Activated CD4-positive, alpha-beta T cell treated with anti-CD3 and anti-CD28 coated beads, Interleukin-2, amount 50 U/mL, for 48 hours (primary cell): ENCODE data around the gene PCBP4.
A peak's percentile ranks its signal among the peaks of the same experiment; 100 is the strongest.

Experiments
- DNase-seq, 2 experiments: peaks; one replicate each; pipeline ENCODE4 v3.0.0-alpha.2; 2020

PCBP4 gene

DNA sequence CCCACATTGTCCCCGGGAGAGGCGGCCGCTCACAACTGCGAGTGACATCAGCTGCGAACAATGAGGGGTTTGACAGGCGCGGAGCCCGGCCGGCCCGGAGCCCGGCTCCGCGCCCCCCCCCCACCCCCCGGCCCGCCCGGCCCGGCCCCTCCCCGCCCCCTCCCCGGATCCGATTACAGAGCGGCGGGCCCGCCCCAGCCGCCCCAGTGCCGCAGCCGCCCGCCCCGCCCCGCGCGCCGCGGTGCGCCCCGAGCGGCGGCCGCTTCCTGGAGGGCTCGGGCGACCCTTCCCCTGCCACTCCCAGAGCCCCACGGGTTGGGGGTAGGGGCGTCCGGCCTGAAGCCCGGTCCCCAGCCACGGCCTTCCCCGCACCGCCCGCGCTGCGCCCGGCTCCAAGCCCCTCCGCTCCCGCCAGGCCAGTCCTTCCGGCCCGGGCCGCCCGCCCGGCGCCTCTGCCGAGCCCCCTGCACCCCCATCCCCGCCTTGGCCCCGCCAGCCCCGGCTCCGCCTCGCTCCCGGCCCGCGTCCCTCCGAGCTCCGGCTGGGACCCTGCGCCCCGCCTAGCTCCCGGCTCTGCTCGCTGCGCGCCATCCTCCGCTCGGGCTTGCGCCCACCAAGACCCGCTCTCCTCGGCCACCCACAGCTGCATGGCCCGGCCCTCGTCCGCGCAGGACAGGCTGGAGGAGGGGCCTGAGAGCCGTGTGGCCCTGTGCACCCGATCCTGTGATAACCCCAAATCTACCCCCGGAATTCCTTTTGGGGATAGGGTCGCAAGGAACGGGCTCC lies at the start of gene PCBP4:
PCBP4 (minus strand) TSS at position 71 of the 786 bp plus-strand sequence. CDS start 6,214 bp downstream, outside the sequence.
- peak in 1 of 2 experiments; percentile 44 for DNase-seq

DNA sequence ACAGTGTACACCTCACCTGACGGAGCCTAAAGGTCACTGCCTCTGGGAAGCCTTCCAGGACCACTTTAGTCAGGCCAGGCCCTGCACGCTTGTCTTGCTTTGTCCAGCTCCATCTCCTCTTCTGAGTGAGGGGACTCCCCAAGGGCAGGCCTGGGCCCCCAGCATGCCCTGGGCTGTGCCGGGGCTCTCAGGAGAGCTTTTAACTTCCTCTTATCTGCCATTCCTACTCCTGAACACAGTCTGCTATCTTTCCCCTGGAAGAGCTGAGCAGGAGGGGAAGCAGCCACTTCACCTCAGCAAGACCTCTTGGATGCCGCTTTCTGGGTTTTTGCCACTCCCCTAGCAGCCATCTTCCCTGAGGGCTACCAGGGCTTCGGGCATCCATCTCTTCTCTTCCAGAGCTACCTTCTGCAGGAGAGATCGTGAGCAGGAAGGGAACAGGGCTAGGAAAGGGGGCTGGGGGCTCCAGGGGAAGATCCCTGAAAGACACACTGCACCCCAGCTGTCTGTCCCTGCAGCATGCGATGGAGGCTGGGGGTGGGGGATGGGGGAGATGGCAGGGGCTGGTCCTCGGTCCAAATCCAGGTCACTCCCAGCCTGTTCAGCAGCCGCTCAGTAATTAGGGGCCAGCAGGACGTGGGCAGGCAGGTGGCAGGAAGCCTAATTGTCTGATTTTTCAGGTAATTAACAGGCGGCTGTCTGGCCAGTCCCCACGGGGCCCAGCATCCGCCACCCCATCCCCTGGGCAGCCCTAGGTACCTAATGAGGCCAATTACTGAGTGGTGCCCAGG lies 48.4 kb upstream of the PCBP4 start:
- DNase-seq = no peak

DNA sequence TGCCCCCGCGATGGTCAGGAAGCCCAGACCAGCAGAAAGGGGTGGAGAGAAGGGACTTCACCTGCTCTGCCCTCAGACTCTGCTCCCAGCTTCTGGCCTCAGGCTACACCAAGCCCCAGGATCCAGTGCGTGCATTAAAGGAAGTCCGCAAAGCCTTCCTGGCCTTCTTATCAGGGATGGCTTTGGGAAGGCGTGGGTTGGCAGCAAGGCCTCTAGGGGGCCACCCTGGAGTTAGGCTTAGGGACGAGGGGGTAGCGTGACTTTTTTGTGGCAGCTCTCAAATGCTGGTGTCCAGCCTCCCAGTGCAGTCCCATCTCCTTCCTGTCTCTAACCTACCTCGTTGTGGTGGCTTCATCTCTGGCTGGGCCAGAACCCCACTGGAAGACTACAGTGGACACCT lies 47.4 kb upstream of the PCBP4 start:
- no peak for DNase-seq

DNA sequence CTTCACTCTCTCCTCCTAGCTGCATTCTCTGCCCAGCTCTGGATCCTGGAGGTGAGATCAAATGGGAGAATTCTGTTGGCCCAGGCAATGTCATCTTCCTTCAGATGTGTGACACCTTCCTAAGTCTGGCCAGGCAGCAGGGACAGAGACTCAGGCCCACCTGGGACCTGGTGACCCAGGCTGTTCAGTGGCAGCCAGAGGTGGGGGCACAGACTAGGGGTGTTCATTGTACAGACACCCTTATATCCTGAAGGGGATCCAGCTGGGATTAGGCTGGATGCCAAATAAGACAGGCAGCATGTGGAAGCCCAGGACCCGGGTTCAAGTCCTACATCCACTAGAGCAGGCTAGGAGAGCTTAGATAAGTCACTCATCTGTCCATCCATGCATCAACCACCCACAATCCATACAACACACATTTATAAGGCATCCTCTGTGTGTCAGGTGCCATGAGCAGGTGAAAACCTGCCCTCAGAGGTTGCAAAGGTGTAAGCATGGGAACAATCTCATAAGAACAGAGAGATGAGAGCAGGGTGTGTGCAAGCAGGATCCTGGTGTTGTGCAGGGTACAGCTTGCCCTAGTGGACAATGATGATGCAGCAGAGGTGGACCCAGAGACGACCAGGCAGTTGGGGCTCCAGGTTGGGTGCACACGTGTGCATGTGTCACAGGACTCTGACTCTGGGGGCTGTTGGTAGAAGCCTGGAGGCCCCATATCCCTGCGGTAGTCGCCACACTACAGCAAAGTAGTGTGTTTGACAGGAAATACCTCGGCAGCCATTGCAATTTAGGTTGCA lies 46.7 kb upstream of the PCBP4 start:
- DNase-seq = no peak

DNA sequence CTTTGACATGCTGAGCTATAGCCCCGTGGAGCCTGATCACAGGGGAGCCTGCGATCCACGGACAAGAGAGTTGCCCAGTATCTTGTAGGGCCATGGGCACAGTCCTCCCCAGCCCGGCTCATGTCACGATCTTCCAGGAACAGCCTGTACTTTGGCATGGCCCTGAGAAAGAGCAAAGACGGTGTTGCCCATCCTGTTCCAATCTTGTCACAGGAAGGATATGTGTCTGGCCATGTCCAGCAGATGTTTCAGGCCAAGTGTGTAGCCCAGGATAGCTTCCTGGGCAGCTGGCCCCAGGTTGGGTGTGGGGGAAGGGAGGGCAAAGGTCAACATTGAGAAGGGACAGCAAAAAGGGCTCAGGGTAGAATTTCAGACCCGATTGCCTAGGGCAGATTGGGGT lies 45.4 kb upstream of the PCBP4 start:
- DNase-seq = no peak

DNA sequence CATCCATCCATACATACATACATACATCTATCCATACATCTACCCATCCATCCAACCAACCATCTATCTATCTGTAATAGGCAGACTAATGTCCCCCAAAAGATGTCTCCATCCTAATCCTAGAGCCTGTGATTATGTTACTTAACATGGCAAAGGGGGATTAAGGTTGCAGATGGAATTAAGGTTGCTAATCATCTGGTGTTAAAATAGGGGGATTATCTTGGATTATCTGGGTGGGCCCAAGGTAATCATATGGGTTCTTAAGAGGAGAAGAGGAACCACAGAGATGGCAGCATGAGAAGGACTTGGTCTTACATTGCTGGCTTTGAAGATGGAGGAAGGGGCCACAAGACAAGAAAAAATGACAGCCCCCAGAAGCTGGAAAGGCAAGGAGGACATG lies 43.2 kb upstream of the PCBP4 start:
- DNase-seq = no peak

DNA sequence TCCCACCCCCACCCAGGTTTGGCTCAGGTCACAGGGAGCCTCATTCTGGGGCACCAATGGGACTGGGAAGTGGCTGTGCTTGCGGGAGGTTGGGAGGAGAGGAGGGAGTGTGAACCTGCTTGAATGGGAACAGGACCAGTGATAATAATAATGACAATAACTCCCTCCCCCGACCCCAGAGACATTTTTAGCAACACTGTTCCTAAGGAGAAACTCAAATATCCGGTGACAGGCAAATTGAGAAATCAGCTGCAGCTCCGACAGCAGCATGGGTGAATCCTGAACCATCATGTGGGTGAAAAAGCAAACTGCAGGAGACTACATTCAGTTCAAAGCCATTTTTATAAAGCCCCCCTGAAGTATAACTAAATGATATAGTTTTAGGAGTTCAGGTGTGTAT lies 40.0 kb upstream of the PCBP4 start:
- DNase-seq = no peak

DNA sequence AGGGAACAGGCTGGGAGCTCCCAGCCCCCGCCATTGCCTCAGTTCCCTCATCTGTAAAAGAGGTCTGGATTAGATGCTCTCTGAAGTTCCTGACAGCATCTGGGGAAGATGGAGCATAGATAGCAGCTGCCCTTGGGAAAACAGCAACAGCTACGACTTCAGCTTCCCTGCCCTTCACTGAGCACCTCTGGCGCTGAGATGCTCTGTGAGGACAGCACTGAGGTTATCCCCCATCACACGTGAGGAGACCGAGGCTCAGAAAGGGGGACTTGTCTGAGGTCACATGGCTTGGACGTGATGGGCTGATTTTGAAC lies 39.5 kb upstream of the PCBP4 start:
- DNase-seq = no peak

DNA sequence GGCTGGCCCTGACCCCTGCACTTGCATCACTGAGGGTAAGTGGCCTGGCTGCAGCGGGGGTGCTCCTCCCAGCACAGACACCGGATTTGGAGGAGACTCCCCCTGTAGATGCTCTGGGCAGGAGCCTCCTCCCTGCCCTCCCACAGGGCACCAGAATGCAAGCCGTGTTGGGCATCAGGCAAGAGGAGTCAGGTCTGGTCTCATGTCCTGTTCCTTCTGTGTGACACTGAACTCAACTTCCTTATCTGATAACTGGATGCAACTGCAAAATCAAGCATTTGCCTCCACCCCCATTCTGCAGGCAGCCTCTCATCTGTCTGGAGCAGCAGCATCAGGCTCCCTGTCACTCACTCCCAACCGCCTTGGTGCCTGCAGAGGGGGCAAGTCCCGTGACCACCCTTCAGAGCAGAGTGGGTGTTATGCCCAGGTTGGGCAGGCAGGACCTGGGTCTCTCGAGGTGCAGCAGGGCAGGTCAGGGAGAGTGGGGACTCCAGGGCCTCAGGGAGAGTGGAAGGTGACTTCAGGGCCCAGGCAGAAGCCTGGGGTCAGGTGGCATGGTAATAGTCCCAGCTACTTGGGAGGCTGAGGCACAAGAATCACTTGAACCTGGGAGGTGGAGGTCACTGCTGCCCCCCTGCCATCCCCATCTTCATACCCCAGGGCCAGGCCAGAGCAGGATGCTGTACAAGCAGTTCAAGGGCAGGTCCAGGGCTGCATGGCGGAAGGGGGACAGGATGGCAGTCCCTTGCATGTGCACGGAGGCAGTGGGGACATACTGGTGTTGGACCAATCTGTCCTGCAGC lies 39.0 kb upstream of the PCBP4 start:
- DNase-seq = no peak

DNA sequence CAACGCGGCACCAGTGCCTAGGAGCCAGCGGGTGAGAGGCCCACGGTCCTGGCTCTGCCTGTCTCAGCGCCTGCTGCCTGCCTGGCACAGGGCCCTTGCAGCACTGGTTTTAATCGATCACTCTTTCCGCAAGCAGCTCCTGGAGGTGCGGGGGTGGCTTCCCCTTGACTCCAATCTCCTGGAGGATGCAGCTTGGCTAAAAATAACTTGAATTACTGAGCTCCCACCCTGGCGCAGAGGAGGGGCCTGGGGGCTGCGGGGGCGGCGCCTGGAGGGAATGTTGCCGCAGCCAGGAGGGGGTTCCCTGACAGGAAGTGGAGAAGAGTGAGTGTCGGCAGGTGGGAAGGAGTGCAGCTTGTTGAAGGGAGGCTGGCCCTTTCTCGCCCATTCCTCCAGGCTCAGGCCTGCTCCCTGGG lies 38.3 kb upstream of the PCBP4 start:
- no peak for DNase-seq

DNA sequence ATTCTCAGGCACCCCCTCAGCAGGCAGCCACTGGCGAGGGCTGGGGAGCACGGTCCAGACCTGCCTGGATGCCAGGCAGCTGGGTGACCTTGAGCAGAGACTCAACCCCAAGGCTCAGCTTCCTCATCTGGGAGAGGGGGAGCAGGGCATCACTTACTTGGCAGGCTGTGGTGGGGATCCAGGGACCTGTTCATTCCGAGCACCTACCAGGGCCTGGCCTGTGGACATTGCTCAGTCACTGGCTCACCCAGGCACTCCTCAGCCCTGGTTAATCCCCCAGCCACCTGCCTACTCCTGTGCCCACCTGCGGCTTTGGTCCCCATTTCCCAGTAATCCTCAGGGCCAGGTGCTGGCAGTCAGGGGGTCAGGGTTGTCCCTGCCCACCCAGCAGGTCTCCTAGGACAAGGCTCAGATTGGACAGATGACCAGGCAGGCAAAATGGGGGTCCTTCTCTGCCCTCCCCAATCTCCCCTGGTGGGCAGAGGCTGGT lies 37.7 kb upstream of the PCBP4 start:
- no peak for DNase-seq

DNA sequence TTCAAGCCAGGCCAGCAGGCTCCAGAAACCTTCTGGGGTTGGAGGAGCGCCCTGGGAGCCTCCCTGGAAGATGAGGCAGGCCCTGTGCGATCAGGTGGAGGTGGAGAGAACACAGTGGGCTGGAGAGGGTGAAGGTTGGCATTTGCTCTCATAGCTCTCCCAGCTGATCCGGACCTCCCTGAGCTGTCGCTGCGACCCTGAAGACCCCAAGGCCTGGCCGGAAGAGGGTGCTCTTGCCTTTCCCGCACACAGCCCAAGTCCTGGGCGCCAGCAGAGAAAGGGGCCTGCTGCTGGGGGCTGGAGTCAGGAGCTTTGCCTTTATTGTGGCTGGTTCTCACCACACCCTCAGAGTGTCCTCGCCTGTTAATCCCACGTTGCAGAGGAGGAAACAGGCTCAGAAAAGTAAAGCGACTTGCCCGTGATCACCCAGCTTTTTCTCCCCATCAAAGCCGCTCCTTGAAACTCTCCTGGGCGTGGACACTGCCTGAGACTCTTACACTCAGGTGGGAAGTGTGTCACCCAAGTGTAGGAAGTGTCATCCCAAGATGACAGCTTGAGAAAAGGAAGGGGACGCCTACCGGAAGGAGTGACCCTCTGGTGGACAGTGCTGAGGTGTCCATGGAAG lies 37.0 kb upstream of the PCBP4 start:
- DNase-seq = no peak

DNA sequence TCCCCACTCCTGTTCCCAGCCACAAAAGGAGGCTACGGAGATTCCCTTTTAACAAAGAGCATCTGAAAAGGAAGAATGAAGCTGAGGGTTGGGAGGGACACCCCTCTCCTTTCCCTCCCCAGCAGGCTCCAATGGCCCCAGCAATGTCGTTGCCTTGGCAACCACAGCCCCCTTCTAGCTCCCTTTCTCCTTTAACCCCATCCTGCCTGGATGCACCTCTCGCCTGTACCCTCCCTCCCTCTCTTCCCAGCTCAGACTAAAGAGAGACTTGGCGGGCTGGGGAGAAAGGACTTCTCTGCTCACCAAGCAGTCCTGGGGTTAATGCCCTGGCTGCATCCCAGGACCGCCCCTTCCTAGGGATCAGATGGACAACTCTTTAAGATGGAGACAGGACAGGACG lies 35.5 kb upstream of the PCBP4 start:
- DNase-seq = no peak

DNA sequence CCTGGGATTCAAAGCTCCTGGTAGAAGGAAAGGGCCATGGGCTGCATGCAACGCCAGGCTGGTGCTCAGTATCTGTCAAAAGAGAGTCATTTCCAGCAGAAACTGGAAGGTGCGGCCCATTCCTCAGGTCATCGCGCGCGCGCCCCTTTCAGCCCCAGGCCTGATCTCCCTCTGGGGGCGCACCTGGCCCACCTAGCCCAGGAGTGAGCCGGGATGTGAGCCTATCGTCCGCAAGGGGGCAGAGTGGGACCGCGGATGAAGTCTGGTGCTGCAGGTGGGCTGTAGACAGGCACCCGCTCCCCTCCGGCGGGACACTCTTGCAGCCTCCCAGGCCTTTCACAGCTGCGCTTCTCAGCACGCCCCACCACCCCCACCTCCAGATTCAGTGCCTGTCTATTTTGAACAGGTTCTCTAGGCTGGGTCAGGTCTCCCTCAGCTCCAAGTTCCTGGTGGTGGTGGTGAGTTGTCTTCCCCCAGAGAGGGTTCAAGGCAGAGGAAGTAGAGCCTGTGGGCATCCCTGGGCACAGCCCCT lies 34.3 kb upstream of the PCBP4 start:
- peak; percentile 85 to 87 for DNase-seq

DNA sequence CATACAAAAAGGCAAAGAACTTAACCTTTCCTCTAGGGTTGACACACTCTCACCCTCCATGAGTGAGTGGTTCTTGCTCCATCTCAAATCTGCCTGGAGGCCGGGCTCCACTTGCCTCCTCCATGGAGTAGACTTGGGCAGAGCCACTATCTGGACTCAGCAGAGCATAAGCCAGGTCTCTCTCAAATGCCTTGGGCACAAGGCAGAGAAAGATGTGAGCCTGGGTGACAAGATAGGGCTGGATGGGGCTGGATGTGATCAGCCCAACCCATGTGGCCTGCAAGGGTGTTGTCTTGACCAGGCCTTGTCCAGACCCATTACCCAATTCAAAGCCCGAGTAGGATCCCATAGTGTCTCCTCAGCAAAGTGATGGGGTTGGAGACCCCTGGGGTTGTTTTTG lies 32.6 kb upstream of the PCBP4 start:
- no peak for DNase-seq

DNA sequence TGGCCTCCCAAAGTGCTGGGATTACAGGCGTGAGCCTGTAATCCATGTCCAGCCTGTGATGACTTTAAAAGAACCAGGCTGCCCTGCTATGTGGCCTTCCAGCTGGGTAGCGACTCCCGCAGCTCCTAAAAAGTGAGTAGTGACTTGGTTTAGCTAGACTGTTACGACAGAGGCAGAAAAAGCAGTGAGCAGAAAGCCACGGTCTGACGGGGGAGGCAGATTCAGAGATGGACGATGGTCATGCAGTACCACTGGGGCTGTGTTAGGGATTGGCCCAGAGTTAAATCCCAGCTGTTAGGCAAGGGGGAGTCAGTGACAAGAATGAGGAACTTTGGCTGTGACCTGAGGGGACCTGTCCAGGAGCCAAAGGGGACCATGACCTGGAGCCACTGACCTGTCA lies 31.5 kb upstream of the PCBP4 start:
- DNase-seq = no peak

DNA sequence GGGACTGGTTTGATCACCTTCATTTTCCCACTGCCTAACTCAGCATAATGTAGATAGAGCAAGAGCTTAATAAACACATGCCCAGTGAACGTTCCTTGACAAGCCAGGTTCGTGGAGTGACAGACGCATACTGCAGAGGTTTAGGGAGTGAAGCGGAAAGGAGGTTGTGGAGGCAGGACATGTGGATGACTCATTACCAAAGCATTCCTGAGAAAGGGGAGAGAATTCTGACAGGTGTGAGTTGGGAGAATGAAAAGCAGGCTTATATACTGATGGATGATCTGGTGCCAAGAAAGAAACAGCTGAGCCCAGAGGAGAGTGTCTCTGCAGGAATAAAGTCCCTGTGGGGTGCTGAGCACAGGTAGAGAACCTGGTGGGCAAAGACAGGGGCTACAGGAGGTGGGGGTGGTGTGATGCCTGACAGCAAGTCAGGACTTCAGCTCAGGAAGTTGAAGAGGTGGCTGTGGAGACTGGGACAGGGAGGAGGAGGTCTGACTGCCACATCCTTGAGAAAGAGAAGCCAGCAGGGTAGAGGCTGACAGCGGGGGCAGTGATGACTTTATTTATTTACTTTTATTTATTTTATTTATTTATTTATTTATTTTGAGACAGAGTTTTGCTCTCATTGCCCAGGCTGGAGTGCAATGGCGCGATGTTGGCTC lies 30.8 kb upstream of the PCBP4 start:
- DNase-seq = no peak

DNA sequence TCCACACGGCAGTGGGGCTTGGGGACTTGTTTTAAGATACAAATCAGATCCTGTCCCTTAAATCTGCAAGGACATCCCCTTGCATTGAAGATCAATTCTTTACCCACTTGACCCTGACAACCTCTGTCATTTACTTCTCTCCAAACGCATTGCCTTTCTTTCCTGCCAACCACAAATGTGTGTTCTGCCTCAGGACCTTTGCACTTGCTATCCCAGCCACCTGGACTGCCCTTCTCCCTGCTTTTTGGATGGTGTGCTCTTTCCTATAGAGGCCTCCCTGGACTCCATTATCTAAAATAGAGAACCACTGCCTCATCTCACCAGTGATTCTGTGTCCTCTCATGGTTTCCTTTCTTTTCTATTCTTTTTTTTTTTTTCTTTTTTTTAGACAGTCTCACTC lies 29.9 kb upstream of the PCBP4 start:
- no peak for DNase-seq

DNA sequence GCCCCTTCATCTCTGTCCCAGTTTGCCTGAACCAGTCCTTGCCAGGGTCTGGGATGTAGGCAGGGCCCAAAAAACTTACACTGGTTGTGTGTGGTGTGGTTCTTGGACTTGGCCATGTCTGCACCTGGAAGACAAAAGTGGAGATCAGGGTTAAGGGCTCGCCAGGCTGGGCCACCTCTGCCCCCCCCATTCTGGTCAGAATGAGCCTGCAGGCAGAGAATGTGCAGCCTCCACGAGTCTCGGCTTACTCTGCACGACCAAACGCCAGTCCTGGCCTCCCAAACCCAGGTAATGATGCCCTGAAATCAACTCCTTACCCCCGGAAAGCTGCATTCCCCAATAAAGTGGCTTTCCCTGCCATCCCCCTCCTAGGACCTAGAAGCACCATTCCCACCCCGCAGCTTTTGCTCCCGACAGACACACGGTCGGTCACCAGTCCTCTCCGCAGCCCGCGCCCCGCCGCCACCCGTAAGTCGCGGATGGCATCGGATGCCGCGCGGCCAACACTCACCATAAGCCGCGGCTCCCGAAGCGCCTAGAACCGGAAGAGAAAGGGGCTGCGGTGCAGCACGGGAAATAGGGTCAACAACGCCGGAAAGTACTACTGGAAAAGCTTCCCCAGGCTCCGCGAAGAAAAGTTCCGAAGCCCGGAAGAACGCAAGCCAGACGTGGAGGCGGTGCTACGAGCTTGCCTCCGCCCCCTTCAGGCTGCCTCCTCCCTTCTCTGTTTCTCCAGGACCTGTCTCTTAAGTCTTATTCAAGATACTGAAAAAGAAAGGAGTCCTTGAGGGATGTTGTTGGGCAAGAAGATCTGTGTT lies 28.3 kb upstream of the PCBP4 start, which contains the start of gene RPL29:
RPL29 (minus strand) TSS at position 550 of the 818 bp plus-strand sequence; CDS start at position 116, 434 bp downstream.
- DNase-seq = peak; percentile 91 to 94

DNA sequence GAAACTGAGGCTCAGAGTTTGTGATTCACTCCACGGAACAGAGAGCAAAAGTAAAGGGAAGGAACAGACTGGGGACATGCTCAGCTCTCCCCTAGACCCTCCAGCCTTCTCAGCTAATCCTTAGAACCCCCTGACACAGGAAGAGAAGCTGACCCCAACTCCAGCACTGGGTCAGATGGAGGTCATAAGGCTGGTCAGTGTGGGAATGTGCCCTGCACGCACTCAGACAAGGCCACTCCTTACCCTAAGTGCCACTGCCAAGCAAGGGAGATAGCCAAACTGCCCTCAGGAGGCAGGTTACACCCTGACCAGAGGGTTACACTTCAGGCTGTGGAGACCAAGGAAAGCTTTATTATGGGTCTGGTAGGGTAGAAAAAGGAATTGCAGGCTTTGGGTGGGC lies 27.3 kb upstream of the PCBP4 start:
- DNase-seq = no peak
